ENCODE data around the gene SYNCRIP. TPM values are rescaled to one million over a fixed set of nuclear protein-coding genes. Genes with fewer than 3 reads are reported as not detected.

SYNCRIP gene
- polyA plus RNA-seq, 1 donor from 2014 or later, result 111 TPM

GRCh38 chr6:85643537-85644278, 1.0 kb upstream of the SYNCRIP start:
- no peaks in the 10 kb centered on the region for H3K27me3 ChIP-seq (ENCODE audit: insufficient read depth, low read depth, low read length)
- peak overlapping the region; percentile 99 for H3K9ac ChIP-seq (ENCODE audit: low read length)
- H3K9me2 ChIP-seq (ENCODE audit: insufficient read depth, low read length), result no peaks in the 10 kb centered on the region
- peaks cover 3% of the 10 kb centered on the region for H3K36me3 ChIP-seq (ENCODE audit: insufficient read depth, low read length)
- H3K27ac ChIP-seq (ENCODE audit: low read length), result peak overlapping the region; percentile 100
- H4K20me1 ChIP-seq (ENCODE audit: insufficient read depth), result peaks cover 22% of the 10 kb centered on the region
- peaks cover 10% of the 10 kb centered on the region for H3F3A ChIP-seq (ENCODE audit: insufficient read depth, low read length, poor library complexity, severe bottlenecking)
- peak overlapping the region; percentile 96 for H2AFZ ChIP-seq (ENCODE audit: low read depth, low read length)
- TF ChIP-seq EZH2 (IDR thresholded peaks at IDR 0.05; ENCODE audit: borderline replicate concordance, insufficient read depth, low read length, poor library complexity, severe bottlenecking) (no peak), MXI1 (conservative IDR thresholded peaks at IDR 0.05; ENCODE audit: poor library complexity, severe bottlenecking) (peak; percentile 85), RAD21 (conservative IDR thresholded peaks at IDR 0.05) (peak; percentile 31), SMC3 (conservative IDR thresholded peaks at IDR 0.05; ENCODE audit: poor library complexity) (peak; percentile 38), POLR2AphosphoS5 (IDR thresholded peaks at IDR 0.05) (peak; percentile 43), REST (IDR thresholded peaks at IDR 0.05; ENCODE audit: borderline replicate concordance) (no peak), EP300 (conservative IDR thresholded peaks at IDR 0.05; ENCODE audit: poor library complexity, severe bottlenecking) (peak; percentile 50), TAF1 (IDR thresholded peaks at IDR 0.05; ENCODE audit: low read depth) (peak; percentile 50)
- TF ChIP-seq, protein P1, sequence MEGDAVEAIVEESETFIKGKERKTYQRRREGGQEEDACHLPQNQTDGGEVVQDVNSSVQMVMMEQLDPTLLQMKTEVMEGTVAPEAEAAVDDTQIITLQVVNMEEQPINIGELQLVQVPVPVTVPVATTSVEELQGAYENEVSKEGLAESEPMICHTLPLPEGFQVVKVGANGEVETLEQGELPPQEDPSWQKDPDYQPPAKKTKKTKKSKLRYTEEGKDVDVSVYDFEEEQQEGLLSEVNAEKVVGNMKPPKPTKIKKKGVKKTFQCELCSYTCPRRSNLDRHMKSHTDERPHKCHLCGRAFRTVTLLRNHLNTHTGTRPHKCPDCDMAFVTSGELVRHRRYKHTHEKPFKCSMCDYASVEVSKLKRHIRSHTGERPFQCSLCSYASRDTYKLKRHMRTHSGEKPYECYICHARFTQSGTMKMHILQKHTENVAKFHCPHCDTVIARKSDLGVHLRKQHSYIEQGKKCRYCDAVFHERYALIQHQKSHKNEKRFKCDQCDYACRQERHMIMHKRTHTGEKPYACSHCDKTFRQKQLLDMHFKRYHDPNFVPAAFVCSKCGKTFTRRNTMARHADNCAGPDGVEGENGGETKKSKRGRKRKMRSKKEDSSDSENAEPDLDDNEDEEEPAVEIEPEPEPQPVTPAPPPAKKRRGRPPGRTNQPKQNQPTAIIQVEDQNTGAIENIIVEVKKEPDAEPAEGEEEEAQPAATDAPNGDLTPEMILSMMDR (IDR thresholded peaks at IDR 0.05; ENCODE audit: poor library complexity, severe bottlenecking), result no peak
- peak overlapping the region; percentile 96 for H3K4me3 ChIP-seq (ENCODE audit: low read length)
- H3K79me2 ChIP-seq (replicated peaks; ENCODE audit: insufficient read depth, low read length), result peaks cover 35% of the 10 kb centered on the region
- H3K4me2 ChIP-seq (ENCODE audit: low read length), result peak overlapping the region; percentile 74
- H3K9me3 ChIP-seq (ENCODE audit: low read length), result no peaks in the 10 kb centered on the region

DNA sequence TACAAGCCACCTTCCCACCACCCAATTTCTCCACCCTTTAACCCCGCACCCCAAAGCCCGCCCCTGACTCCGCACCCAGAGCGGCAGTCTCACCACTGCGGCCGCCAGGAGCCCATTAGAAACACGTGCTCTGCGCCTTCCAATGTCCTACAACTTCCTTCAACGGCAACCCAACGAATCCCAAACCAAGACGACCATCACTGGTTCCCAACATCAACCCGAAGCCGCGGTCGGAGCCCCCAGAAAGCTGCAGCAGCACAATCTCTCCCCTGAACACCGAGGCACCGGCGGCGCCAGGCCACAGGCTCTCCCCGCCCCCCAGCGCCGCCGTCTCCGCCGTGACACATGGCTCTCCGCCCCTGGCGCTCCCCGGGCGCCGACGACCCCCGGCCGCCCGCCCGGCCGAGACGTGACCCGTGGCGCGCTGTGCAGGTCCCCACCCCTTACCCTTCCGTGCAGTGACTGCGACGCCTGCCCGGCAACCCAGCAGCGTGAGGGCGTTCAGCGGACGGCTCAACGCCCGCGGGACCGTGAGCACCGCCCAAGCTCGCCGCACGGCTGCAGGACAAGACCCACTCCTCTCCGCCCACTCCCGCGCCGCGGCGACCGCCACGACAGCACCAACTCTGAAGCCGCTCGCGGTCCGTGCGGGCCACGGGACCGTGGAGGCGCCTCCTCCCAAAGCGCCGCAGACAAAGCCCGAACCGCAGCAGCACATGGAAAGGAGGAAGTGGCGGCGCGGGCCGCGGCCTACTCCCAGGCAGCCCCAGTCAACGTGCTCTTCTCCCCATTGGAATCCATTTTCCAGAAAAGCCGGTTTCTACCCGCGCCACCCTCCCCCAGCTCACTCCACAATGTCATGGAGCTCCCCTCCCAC, 551 bp downstream of the SYNCRIP start:
- Histone ChIP-seq H3K9me3 (ENCODE audit: low read length) (no peaks in the 10 kb centered on the region), H3K27ac (ENCODE audit: low read length) (peak overlapping the region; percentile 100), H4K20me1 (ENCODE audit: insufficient read depth) (peaks cover 24% of the 10 kb centered on the region), H3K27me3 (ENCODE audit: insufficient read depth, low read depth, low read length) (no peaks in the 10 kb centered on the region), H3K9me2 (ENCODE audit: insufficient read depth, low read length) (no peaks in the 10 kb centered on the region), H3K36me3 (ENCODE audit: insufficient read depth, low read length) (peaks cover 6% of the 10 kb centered on the region), H2AFZ (ENCODE audit: low read depth, low read length) (peak overlapping the region; percentile 67), H3F3A (ENCODE audit: insufficient read depth, low read length, poor library complexity, severe bottlenecking) (peaks cover 10% of the 10 kb centered on the region), H3K9ac (ENCODE audit: low read length) (peak overlapping the region; percentile 99), H3K4me2 (ENCODE audit: low read length) (peak overlapping the region; percentile 87), H3K4me3 (ENCODE audit: low read length) (peak overlapping the region; percentile 96), H3K79me2 (replicated peaks; ENCODE audit: insufficient read depth, low read length) (peaks cover 51% of the 10 kb centered on the region)
- TF ChIP-seq MXI1 (conservative IDR thresholded peaks at IDR 0.05; ENCODE audit: poor library complexity, severe bottlenecking), result peak; percentile 79
- TF ChIP-seq RAD21 (conservative IDR thresholded peaks at IDR 0.05), result no peak
- TF ChIP-seq, protein P1 (IDR thresholded peaks at IDR 0.05; ENCODE audit: poor library complexity, severe bottlenecking), result no peak
- no peak for TF ChIP-seq TAF1 (IDR thresholded peaks at IDR 0.05; ENCODE audit: low read depth)
- no peak for TF ChIP-seq EP300 (conservative IDR thresholded peaks at IDR 0.05; ENCODE audit: poor library complexity, severe bottlenecking)
- peak; percentile 49 for TF ChIP-seq POLR2AphosphoS5 (IDR thresholded peaks at IDR 0.05)
- TF ChIP-seq REST (IDR thresholded peaks at IDR 0.05; ENCODE audit: borderline replicate concordance), result peak; percentile 41
- no peak for TF ChIP-seq SMC3 (conservative IDR thresholded peaks at IDR 0.05; ENCODE audit: poor library complexity)
- TF ChIP-seq EZH2 (IDR thresholded peaks at IDR 0.05; ENCODE audit: borderline replicate concordance, insufficient read depth, low read length, poor library complexity, severe bottlenecking), result no peak

Measured in neural cell (in vitro differentiated cells).